ENCODE measurements around the gene NOP56. TPM values are rescaled to one million over a fixed set of nuclear protein-coding genes. Genes with fewer than 3 reads are reported as not detected.
A peak's percentile ranks its signal among the peaks of the same experiment; 100 is the strongest.

Gene NOP56
- total and polyA plus RNA-seq, 2 of the 8 experiments (the other 6 are each of a cell fraction or from before 2014, with no cell fraction given) = 391 to 677 TPM

DNA sequence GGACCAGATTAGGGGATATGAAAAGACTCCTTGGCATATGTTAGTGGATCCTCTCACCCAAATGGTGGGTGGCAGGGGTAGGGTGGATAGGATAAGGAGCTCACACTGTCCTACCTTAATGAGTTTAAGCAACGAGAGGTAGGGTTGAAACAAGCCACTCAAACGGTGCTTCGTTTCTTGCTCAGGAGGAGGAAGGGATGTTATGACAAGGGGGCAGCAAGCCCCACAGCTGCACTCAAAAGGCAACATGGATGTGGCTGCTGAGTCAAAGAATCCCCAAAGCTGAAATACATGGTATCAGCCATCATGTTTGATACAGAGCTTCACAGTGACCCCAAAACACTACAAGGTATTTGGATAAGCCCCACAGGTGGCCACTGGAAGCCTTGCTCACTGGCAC lies 20.0 kb downstream of the NOP56 start:
- no peak overlapping the region for H2BK20ac ChIP-seq (ENCODE audit: low read length)
- no peak for FAIRE-seq
- POLR2A ChIA-PET (ENCODE audit: partially characterized antibody) = interaction anchor here (0.9 to 28.5 kb wide), 4 partner anchors 9 to 209 kb away, joined by 3 to 463 read pairs (median 11); partner anchors contain the start of genes IDH3B and NOP56
- TF ChIP-seq CHD2 (IDR thresholded peaks at IDR 0.05; ENCODE audit: low read length) (no peak), KDM4A (IDR thresholded peaks at IDR 0.05; ENCODE audit: low read depth, low read length, severe bottlenecking) (no peak), JUN (IDR thresholded peaks at IDR 0.05; ENCODE audit: low read depth, low read length) (no peak), PHF8 (conservative IDR thresholded peaks at IDR 0.05; ENCODE audit: low read depth, low read length) (no peak), SP1 (IDR thresholded peaks at IDR 0.05; ENCODE audit: low read depth, low read length) (no peak), KDM5A (IDR thresholded peaks at IDR 0.05; ENCODE audit: low read length) (no peak)
- TF ChIP-seq, protein P1, sequence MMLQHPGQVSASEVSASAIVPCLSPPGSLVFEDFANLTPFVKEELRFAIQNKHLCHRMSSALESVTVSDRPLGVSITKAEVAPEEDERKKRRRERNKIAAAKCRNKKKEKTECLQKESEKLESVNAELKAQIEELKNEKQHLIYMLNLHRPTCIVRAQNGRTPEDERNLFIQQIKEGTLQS (IDR thresholded peaks at IDR 0.05; ENCODE audit: insufficient read depth, low read depth, low read length) = no peak

More for the DNA sequence above, 20.0 kb downstream of the NOP56 start:
- Histone ChIP-seq H2AK5ac (ENCODE audit: low read depth, low read length) (no peak overlapping the region), H3K23ac (ENCODE audit: insufficient read length) (no peak overlapping the region), H3K79me2 (ENCODE audit: control insufficient read depth in 1 of 2, insufficient read depth in 2 of 2, low read length in 2 of 2) (no peaks in the 10 kb centered on the region), H4K91ac (replicated peaks; ENCODE audit: insufficient read length, low read length) (no peak overlapping the region), H3K27me3 (replicated peaks in 1 of 4; ENCODE audit: control insufficient read depth in 3 of 4, extremely low read depth in 1 of 4, insufficient read depth in 3 of 4, low read length in 3 of 4) (no peaks in the 10 kb centered on the region; a peak in 3 of 7 replicates), H3K36me3 (ENCODE audit: control insufficient read depth in 2 of 4, insufficient read depth in 4 of 4, low read length in 3 of 4) (no peaks in the 10 kb centered on the region), H4K8ac (ENCODE audit: extremely low read depth, insufficient read depth, low read length) (no peak overlapping the region), H3K14ac (ENCODE audit: insufficient read length) (no peak overlapping the region), H3K56ac (replicated peaks; ENCODE audit: insufficient read length, low read depth, low read length) (no peak overlapping the region), H4K20me1 (replicated peaks in 1 of 2; ENCODE audit: control insufficient read depth in 1 of 2, insufficient read depth in 2 of 2, low read length in 2 of 2) (no peaks in the 10 kb centered on the region), H2BK120ac (replicated peaks; ENCODE audit: low read depth, low read length) (no peak overlapping the region), H3K27ac (ENCODE audit: low read depth, low read length) (no peak overlapping the region), H2BK12ac (ENCODE audit: low read depth, low read length) (no peak overlapping the region), H2BK15ac (ENCODE audit: low read length) (0 out of 2 replicates have a peak overlapping the region, but pooled peaks have one; percentile 61), H3K9ac (replicated peaks in 1 of 4; ENCODE audit: extremely low read depth in 1 of 4, low read depth in 3 of 4, low read length in 3 of 4) (peak overlapping the region in 1 of 4 experiments; percentile 4; a peak in 1 of 7 replicates), H2BK5ac (ENCODE audit: low read depth, low read length) (no peak overlapping the region), H3K79me1 (ENCODE audit: low read depth, low read length) (no peaks in the 10 kb centered on the region), H3K4me3 (ENCODE audit: extremely low read depth in 1 of 4, insufficient read depth in 2 of 4, low read depth in 3 of 4, low read length in 4 of 4) (no peak overlapping the region), H2AFZ (ENCODE audit: low read length) (no peak overlapping the region; the same call in 1 of the 2 replicates), H3K18ac (ENCODE audit: extremely low read depth, low read length) (no peak overlapping the region), H3K4ac (replicated peaks; ENCODE audit: insufficient read length, low read depth, low read length) (no peak overlapping the region), H3K4me2 (ENCODE audit: insufficient read depth in 1 of 2, low read depth in 2 of 2, low read length in 2 of 2) (no peak overlapping the region), H3K23me2 (ENCODE audit: low read depth, low read length) (no peaks in the 10 kb centered on the region), H3K9me3 (ENCODE audit: insufficient read depth in 2 of 2, low read depth in 1 of 2, low read length in 1 of 2) (no peaks in the 10 kb centered on the region), H4K5ac (ENCODE audit: insufficient read length, low read depth, low read length) (no peak overlapping the region), H3K4me1 (replicated peaks in 1 of 4; ENCODE audit: control insufficient read depth in 3 of 4, insufficient read depth in 4 of 4, low read length in 3 of 4) (0 out of 7 replicates have a peak, but pooled peaks cover 0 to 4% (median 0%) of the 10 kb centered on the region in 4 experiments)
- CTCF ChIA-PET (ENCODE audit: partially characterized antibody) = interaction anchor here (0.8 to 2.2 kb wide), 19 partner anchors 10 to 499 kb away, joined by 3 to 12 read pairs (median 4); no protein-coding TSS in a partner anchor
- WGBS, 2 experiments (ENCODE audit: extremely low coverage in 1 of 2, insufficient coverage in 1 of 2, insufficient read length in 1 of 2, insufficient replicate concordance in 2 of 2, low coverage in 1 of 2, low lambda C conversion rate in 2 of 2, missing lambda C conversion rate in 1 of 2) = 91% methylated on average over 3 of the region's 3 CpGs; no CpG with 5 or more reads in 1 of the 2 experiments
- no peak for DNase-seq (ENCODE audit: low read depth in 1 of 2, low spot score in 2 of 2)
